ENCODE measurements around the gene AXDND1.
"Not testable (repeated sequence)": the region's sequence is repeated elsewhere in the genome, so short reads cannot be mapped to it uniquely, and the experiment has no call there.

Gene AXDND1

GRCh38 chr1:179490611-179491010, 124.8 kb downstream of the AXDND1 start:
- no peak for DNase-seq

GRCh38 chr1:179493323-179493722, 127.6 kb downstream of the AXDND1 start:
- DNase-seq = no peak

GRCh38 chr1:179506199-179506598, 140.4 kb downstream of the AXDND1 start:
- DNase-seq = no peak

GRCh38 chr1:179509384-179509783, 143.6 kb downstream of the AXDND1 start:
- no peak for DNase-seq

DNA sequence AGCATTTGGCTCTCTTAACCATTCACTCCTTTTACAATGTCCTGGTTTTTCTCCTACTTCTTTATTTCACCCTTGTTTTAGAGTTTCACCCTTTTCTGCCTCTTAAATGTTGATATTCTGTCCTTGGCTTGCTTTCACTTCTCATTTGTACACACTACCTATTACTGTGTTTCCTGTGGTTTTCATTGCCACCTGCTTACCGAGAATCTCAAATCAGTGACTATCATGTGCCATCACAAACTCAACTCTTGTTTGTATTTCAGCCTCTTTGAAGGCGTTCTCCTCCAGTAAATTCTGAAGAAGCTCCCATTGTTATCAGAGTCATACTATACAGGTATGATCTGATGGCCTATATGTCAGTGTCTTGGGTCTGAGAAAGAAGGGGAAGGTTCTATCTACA, 144.3 kb downstream of the AXDND1 start:
- no peak for DNase-seq

DNA sequence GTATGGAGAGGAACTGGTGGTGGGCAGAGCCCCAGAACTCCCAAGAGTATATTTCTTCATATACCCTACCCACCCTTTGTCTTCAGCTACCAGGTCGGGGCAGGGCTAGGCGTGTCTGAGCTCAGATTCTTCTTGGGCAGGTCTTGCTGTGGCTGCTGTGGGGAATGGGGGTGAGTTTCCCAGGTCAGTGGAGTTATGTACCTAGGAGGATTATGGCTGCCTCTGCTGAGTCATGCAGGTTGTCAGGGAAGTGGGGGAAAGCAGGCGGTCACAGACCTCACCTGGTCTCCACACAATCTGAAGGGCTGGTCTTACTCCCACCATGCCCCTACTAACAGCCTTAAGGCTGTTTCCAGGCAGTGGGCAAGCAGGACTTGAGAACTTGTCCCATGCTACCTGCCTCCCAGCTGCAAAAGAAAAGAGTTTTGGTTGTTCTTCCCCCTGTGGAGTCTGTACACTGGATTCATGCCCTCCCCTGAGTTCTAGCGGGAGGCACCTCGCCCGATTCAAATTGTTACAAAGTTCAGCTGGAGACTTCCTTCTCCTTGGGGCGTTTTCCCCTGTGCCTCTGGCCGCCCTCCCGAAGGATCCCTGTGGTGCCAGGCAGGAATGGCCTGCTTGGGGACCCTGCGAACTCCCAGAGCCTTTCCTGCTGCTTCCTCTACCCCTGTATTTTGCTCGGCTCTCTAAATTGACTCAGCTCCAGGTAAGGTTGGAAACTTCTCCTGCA, 151.4 kb downstream of the AXDND1 start:
- no peak for DNase-seq

GRCh38 chr1:179518544-179518943, 152.8 kb downstream of the AXDND1 start:
- not testable (repeated sequence) for DNase-seq

- no peak for DNase-seq
Measured at GRCh38 chr1:179529482-179530195, 163.9 kb downstream of the AXDND1 start.

DNA sequence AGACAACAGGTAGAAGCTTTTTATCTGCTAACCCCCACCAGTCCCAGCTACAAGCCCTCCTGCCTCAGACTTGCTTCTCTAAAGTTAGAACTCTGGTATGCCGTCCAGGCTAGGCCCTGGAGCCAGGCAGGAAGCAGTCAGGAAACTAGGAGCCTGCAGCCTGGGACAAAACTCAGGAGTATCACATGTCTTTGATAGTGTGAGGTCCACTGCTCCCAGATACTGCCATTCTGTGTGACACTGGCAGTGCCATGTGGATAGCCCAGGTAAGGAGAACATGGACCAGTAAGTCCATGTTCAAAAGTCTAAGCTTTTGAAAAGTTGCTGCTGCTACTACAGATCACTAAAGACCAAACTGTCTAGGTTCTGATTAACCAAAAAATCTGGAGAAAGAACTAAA, 164.6 kb downstream of the AXDND1 start:
- no peak for DNase-seq

- no peak for DNase-seq
Measured at GRCh38 chr1:179541774-179542173, 176.0 kb downstream of the AXDND1 start.

DNA sequence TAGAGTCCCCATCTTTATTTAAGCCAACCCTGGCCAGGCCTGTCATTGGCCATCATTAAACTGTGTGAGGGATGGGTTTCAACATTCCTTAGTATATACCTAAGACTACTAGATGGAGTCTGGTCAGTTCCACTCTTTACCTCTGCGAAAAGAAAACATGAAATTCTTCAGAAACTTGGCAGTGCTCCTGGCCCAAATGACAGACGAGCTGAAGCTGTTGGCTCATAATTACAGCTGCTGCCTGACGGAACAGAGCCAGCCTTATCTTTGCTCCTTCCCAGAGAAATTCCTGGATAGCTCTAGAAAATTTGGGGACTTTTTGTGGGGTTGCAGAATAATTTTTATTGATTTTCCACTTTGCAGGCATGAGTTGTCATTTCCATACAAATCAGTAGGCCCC, 179.6 kb downstream of the AXDND1 start:
- DNase-seq = no peak

- DNase-seq = no peak
Measured at GRCh38 chr1:179547021-179547535, 181.3 kb downstream of the AXDND1 start.

GRCh38 chr1:179548666-179549367, 183.0 kb downstream of the AXDND1 start:
- no peak for DNase-seq

- DNase-seq = no peak
Measured at GRCh38 chr1:179549368-179549700, 183.6 kb downstream of the AXDND1 start.

- no peak for DNase-seq
Measured at GRCh38 chr1:179550746-179551682, 185.2 kb downstream of the AXDND1 start.

DNA sequence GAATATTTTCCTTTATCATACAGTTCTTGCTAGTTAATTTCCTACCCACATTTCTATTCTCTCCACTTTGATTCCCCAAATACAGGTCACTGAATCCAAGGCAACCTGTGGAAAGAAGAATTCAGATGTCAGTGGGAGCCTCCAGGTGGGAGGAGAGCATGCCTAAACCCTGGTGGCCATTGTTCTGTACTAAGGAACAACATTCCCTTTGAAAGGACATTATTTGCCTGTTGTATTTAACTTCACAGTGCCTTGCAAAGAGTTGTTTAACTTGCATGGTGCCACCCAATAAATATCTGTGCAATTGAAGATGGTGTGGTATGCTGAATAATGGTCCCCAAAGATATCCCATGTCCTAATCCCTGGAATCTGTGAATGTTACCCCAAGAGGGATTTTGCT, 188.7 kb downstream of the AXDND1 start:
- DNase-seq = no peak

- no peak for DNase-seq
Measured at GRCh38 chr1:179558078-179558477, 192.3 kb downstream of the AXDND1 start.

GRCh38 chr1:179575497-179576314, 209.9 kb downstream of the AXDND1 start, which contains the start of gene NPHS2:
Gene NPHS2 (minus strand): TSS chr1:179575948. CDS start chr1:179575864, 84 bp downstream.
- DNase-seq = no peak

GRCh38 chr1:179576509-179576908, 210.7 kb downstream of the AXDND1 start:
- DNase-seq = no peak

DNA sequence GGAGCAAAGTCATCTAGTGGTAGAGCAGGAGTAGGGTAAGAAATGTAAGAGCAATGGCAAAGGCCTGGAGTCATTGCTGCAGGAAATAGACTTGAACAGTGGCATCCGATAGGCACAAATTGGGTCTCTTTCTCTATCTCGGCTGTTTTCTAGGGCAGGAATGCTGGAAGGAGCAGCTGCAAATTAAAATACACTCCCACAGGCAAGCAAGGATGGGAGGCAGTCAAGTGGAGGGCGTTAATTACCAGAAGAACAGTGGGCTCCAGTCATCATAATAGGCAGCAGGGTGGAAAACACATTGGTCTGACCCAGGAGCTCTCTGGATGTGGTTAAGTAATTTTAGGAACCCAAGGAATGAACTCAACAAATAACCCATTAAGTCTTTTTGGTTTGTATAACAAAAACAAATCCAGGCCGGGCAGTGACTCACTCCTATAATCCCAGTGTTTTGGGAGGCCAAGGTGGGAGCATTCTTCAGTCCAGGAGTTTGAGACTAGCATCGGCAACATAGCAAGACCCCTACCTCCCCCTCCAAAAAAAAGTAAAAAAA, 218.1 kb downstream of the AXDND1 start:
- no peak for DNase-seq

DNA sequence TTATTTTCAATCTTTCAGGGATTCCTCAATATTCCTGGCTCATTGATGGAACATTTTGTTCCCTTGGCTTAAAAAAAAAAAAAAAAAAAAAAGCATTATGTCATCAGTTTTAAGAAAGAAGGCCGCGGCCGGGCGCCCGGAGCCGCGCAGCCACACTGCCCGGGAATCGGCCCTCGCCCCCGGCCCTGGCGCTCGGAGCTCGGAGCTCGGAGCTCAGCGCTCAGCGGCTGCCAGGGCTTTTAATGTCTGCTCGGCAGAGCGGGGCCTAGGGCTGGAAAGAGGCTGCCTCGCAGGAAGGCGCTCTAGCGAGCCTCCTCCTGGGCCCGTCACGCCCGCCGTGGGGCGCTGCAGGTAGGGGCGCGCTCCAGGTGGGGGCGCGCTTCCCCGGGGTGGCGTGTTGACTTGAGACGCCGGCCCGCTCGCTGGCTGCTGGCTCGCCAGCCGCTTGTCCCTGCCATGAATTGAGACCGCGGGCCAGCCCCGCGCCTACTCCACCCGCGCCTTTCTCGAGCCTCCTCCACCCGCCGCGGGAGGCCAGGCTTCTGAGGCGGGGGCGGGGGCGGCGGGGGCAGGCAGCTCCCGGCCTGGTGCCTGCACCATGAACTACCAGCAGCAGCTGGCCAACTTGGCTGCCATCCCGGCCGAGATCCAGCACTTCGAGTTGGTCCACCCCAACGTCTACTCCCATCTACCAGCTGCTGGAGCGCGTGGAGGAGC, 220.5 kb downstream of the AXDND1 start:
- no peak for DNase-seq
